SKM-1 (cell line): ENCODE measurements around the gene CHCHD3.
"Not testable (repeated sequence)": the region's sequence is repeated elsewhere in the genome, so short reads cannot be mapped to it uniquely, and the experiment has no call there.

Source experiments
- DNase-seq: peaks from one replicate; lab custom pipeline; 2025; ENCODE audit not compliant: unreplicated experiment; lab: John Stamatoyannopoulos, UW

The CHCHD3 gene

DNA sequence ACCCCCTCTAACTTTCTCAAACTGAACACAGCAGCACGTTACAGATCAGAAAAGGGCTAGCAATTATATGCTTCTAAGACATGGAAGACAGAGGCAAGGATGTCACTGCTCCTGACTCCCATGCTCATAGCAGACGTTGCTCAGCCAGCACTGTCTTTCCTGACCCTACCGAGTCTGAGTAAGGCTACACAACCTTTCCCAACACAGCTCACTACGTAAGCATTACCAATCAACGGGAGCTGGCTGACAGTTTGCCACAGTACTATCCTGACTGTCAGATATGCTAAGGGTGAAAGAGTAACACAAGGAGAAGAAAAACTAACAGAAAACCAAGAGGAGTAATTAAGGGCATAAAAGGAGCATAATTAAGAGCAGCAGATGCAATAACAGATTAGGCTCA, 171.2 kb downstream of the CHCHD3 start:
- DNase-seq, result no peak

DNA sequence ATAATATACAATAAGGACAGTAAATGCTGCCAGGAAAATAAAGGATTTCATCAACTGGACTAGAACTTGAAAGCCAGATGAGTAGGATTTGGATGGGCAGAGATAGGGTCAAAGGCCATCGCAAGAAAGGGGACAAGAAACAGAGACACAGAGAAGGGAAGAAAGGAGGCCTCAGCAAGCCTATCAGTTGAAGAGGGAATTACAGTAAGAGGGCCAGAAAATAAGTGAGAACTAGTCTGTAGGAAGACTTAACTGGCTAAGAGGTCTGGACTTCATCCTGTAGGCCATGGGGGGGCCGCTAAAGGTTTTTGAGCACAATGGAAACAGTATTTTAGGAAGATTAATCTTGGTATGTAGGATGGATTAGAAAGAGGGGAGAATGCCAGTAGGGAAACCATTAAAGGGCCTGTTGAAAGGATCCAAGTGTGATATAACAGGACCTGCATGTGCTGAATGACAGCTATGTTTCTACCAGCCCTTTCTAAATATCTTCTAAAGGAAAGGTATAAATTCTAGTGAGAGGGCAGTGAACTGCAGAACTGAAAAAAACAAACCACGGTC, 174.4 kb downstream of the CHCHD3 start:
- DNase-seq, result no peak

DNA sequence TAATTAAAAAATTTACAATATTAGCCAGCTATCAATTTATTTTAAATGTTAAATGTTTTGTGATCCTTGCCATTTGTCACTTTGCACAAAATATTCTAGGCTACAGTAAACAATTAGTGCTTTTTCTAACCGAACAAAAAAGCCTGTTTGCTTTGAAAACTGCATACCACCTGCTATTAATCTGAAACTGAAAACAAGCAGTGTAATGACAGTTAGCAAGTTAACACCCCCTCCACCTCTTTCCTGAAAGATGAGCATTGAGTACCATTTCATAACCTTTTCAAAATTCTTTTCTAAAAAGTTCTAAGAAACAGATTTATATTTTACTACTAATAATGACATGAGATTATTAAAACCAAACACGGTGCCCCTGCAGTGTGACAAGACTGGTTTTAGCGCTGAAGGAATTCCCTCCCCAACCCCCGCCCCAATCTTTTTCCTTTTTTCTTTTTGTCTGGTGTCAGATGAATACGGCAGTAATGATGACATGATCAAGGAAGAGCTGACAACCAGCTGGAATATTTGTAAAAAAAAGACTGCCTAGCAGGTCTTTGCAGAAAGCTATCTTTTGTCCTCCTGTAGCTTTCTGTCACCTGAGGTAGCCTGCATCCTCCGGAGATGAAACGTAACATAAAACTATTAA, 175.6 kb downstream of the CHCHD3 start:
- no peak for DNase-seq

DNA sequence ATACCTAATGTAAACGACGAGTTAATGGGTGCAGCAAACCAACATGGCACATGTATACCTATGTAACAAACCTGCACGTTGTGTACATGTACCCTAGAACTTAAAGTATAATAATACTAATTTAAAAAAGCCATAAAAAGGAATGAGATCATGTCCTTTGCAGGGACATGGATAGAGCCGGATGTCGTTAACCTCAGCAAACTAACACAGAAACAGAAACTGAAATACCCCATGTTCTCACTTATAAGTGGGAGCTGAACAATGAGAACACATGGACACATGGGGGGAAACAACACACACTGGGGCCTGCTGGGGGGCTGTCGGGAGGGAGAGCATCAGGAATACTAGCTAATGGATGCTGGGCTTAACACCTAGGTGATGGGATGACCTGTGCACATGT, 176.8 kb downstream of the CHCHD3 start:
- not testable (repeated sequence) for DNase-seq

DNA sequence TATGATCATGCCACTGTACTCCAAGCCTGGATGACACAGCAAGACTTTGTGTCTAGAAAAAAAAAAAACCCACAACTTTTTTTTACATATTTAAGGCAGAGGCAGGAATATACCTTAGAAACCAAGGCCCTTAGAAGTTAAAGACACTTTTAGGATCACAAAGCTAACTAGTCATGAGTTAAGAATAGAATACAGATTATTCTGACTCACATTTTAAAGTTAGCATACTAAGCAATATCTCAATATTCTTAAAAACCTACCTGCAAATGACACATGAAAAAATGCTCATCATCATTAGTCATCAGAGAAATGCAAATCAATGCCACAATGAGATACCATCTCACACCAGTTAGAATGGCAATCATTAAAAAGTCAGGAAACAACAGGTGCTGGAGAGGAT, 177.7 kb downstream of the CHCHD3 start:
- DNase-seq, result no peak

DNA sequence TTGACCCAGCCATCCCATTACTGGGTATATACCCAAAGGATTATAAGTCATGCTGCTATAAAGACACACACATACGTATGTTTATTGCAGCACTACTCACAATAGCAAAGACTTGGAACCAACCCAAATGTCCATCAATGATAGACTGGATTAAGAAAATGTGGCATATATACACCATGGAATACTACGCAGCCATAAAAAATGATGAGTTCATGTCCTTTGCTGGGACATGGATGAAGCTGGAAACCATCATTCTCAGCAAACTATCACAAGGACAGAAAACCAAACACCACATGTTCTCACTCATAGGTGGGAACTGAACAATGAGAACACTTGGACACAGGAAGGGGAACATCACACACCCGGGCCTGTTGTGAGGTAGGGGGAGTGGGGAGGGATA, 179.6 kb downstream of the CHCHD3 start:
- DNase-seq, result not testable (repeated sequence)

DNA sequence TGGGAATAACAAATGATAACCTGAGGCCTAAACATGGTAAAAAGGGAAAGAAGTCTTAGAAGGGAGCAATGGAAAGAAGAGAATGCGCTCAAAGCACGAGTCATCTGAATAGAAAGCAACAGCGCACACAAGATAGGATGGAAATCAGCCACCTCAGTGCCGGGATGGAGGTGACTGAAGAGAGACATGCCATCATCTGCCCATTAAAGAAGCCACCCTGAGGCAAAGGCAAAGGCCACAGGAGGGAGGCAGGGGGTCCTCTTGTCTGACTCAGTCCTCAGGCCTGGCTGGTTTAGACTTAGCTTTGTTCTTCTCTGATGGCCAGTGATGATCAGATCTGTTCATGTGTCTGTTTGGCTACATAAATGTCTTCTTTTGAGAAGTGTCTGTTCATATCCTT, 180.6 kb downstream of the CHCHD3 start:
- DNase-seq, result no peak

DNA sequence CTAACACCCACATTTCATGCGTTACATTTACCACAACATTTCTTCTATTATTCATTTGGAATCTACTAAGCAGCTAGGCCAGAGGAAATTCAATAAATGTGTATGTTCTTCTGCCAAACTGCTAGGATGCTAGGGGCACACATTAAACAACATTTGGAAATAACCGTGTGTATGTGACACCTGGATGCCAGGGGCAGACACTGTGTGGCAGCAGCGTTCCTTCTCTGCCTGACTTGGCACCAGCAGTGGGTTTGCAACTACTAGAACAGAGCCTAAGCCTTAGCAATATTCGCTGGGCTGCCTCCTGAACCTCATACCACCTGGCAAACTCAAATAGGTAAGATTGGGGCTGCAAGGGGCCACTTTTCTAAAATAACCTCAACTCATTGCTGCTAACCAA, 182.1 kb downstream of the CHCHD3 start:
- no peak for DNase-seq

DNA sequence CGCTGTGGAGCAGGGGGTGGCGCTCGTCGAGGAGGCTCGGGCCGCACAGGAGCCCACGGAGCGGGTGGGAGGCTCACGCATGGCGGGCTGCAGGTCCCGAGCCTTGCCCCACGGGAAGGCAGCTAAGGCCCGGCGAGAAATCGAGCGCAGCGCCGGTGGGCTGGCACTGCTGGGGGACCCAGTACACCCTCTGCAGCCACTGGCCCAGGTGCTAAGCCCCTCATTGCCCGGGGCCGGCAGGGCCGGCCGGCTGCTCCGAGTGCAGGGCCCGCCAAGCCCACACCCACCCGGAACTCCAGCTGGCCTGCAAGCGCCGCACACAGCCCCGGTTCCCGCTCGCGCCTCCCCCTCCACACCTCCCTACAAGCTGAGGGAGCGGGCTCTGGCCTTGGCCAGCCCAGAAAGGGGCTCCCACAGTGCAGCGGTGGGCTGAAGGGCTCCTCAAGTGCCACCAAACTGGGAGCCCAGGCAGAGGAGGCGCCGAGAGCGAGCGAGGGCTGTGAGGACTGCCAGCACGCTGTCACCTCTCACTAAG, 183.2 kb downstream of the CHCHD3 start:
- DNase-seq, result not testable (repeated sequence)

DNA sequence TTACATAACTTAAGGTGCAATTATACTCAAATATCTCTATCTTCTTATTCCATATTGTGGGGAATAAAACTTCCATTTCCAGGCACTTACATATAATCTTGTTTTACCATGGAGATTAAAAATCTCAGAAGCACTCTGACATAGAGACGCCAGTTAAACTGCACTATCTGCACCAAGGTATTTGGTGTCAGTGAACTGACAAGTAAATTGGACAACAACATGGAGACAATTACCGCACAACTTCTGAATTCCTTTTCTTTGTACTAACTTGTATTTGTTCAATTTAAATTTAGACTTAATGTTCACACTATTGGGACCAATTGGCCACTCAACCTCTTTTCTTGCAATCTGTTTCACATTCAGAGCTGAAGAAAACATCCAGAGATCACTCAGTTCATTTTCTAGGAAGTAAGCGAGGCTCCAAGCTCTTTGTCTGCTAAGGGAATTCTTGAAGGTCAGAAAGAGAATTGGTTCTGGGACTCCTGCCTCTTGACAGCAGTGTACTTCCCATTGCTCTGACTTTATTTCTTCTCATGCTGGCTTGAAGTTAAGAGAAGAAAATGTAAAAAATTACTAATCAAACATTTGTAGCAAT, 184.7 kb downstream of the CHCHD3 start:
- DNase-seq, result no peak

DNA sequence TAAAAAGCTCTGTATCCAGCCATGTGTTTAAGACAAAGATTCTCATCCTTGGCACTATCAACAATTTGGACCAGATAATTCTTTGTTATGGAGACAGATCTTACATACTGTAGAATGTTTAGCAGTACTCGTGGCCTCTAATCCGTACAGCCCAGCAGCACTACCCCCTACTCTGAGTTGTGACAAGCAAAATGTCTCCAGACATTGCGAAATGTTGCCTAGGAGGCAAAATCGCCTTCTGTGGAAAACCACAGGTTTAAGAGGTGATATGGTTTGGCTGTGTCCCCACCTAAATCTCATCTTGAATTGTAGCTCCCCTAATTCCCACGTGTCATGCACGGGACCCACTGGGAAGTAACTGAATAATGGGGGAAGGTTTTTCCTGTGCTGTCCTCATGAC, 186.7 kb downstream of the CHCHD3 start:
- no peak for DNase-seq

DNA sequence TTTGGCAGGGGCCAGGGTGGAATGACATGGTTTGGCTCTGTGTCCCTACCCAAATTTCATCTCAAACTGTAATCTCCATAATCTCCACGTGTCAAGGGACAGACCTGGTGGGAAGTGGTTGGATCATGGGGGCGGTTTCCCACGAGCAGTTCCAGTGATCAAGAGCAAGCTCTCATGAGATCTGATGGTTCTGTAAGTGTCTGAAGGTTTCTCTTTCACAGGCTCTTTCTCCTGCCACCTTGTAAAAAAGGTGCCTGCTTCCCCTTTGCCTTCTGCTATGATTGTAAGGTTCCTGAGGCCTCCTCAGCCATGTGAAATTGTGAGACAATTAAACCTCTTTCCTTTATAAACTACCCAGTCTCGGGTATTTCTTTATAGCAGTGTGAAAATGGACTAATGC, 188.3 kb downstream of the CHCHD3 start:
- DNase-seq, result no peak

DNA sequence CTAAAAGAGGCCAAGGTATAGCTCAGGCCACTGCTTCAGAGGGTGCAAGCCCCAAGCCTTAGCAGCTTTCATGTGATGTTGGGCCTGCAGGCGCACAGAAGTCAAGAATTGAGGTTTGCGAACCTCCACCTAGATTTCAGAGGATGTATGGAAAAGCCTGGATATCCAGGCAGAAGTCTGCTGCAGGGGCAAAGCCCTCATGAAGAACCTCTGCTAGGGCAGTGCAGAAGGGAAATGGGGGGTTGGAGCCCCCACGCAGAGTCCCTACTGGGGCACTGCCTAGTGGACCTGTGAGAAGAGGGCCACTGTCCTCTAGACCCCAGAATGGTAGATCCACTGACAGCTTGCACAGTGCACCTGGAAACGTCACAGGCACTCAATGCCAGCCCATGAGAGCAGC, 189.1 kb downstream of the CHCHD3 start:
- DNase-seq, result not testable (repeated sequence)

DNA sequence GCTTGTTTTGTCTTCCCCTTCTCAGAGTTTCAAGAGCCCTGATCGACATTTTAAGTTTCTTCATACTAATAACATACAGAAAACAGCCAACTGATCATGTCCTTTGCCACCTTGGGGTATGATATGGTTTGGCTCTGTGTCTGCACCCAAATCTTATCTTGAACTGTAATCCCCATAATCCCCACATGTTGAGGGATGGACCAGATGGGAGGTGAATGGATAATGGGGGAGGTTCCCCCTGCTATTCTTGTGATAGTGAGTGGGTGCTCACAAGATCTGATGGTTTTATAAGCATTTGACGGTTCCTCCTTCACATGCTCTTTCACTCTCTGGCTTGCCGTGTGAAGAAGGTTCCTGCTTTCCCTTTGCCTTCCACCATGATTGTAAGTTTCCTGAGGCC, 190.3 kb downstream of the CHCHD3 start:
- no peak for DNase-seq

DNA sequence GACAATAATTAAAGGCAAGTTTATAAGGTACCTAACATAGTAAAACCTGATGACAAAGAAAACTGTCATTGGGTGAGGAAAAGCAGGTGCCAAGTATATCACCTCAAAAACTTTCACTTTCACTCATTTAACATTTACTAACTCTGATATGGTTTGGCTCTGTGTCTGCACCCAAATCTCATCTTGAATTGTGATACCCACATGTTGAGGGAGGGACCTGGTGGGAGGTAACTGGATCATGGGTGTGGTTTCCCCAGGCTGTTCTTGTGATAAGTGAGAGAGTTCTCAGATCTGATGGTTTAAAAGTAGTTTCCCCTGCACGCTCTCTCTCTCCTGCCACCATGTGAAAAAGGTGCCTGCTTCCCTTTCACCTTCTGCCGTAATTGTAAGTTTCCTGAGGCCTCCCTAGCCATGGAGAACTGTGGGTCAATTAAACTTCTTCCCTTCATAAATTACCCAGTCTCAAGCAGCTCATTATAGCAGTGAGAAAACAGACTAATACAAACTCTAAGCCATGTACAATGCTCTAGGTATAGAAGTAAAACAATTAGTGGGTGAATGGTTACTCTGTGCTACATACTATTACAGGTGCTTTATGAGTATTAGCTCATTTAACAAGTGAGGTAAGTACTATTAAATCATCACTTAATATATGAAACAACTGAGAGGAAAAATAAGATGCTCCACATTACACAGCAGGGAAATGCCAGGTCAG, 199.0 kb downstream of the CHCHD3 start:
- DNase-seq, result no peak

DNA sequence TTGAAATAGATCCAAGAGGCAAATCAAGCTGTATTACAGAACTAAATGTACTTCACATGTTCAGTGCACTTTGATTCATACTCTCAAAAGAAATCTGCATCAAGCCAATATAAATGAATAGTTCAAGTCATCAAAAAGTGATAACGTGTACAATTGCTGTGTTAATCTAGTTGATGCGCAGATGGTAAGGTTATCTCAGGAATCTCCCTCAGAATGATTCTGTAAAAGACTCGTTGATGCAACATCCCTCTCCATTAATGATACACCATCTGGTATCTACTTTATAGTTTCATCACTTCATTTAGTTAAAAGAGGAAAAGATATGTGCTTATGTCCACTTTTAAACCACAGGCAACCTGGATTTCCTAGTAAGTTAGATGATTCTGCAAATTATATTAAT, 200.6 kb downstream of the CHCHD3 start:
- no peak for DNase-seq

DNA sequence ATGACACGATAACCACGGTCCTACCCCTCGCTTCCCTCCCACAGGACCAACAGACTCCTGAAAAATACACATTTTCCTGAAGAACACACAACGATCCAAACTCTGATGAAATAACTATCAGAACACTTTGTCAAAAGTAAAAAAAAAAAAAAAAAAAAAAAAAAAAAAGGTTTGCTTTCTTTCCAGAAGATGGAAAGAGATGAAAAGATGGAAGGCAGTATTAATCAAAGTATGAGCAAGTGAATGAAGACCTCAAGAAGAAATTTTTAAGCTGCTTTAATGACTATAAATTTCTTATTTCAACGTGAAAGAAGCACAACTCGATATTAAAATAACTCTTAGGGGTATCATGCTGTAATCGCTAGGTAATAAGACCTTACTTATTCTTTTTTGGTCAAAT, 202.3 kb downstream of the CHCHD3 start:
- no peak for DNase-seq

DNA sequence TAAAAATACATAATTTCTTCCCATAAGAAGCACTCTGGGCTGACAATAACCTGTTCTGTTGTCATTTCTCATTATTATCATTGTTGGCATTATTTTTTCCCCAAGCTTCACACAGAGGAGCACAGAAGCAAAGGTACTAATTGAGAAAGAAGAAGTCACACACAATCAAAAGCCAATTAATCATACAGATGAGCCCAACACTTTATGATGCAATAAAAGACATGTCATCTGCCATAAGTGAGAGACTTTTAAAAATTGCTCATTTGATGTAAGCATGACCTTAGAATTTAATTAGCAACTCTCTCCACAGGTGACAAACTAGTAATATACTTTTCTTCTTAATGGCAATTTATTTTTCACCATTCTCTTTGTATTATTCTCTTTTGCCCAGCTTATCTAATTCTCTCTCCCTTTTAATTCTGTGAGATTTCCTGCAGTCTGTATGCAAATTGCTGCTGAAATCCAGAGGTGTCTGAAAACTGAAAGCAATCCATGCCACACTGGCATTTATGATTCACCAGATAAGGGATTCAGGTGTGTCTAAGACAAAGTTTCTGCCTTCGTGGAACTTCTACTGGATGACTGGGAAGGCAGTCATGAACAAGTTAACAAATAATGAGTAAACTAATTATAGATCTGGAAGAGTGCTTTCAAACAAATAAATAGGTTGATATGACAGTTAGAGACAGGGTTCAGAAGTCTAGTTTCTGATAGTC, 203.5 kb downstream of the CHCHD3 start:
- DNase-seq, result no peak

DNA sequence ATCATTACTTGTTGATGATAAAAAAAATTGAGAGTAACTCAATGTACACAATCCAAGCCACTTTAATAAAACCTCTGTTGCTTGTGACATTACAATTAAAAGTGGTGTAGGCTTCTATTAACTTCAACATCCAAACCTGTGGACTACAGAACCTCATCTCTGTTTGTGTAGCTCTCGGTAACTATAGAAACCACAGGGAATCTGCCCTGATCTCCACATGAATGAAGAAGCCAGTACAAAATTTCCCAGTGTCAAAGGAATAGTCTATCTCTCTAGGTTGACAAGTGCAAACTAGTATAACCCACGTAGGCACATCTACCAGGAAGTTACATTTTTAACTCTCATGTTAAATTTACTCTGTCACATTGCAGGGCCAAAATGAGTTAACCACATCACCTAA, 204.3 kb downstream of the CHCHD3 start:
- DNase-seq, result no peak

DNA sequence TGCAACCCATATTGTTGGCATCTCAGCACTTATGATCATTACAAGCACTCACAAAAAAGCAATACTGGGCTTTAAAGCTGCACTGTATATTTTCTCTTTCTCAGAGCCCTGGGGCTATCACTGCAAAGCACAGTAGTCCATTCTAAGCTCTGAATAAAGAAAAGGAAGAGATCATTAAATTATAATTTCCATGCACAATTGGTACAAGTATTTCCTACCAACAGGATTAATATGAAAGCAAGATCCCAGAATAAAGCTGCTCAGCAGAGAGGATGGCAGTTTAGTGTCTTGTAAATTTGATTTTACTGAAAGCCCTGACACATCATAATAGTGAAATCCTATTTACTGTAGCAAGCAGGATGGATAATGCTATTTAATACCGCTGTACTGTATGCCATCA, 205.3 kb downstream of the CHCHD3 start:
- DNase-seq, result no peak

DNA sequence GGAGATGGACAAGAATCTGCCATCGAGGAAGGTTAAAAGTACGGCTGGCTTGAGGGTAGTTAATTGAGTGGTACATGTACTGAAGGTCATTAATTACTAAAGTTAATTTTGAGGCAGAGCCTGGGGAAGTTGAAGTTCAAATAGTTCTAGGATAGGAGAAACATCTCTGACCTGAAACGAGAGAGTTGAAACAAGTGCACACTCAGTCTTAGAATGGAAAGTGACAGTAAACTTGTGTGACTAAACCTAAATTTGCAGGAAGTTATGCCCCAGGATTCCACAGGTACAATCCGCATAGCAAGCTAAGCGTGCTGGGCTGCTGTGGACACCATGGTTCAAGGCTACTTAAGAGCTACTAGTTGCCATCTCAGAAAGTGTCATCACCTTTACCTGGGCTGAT, 209.9 kb downstream of the CHCHD3 start:
- DNase-seq, result no peak
